Loucy (cell line): ENCODE results near the gene ABCB1.
A peak's percentile ranks its signal among the peaks of the same experiment; 100 is the strongest.

Source experiments
- H2AFZ ChIP-seq: fragments of 200-600 bp; sonication (generic); 2 replicates; pipeline ENCODE4 v1.6.0; 2016; ENCODE audit warnings: antibody characterized with exemption, mild to moderate bottlenecking, low read length, moderate library complexity
- H3F3A ChIP-seq: fragments of 200-600 bp; 2 replicates; pipeline ENCODE4 v1.6.0; 2016; ENCODE audit warnings: antibody characterized with exemption, low read depth, mild to moderate bottlenecking
- H3K27me3 ChIP-seq: fragments of 200-600 bp; sonication (generic); 2 replicates; pipeline ENCODE4 v1.6.1; 2014; ENCODE audit warnings: low read length, mild to moderate bottlenecking; ENCODE audit not compliant: insufficient read depth, poor library complexity, severe bottlenecking
- H3K36me3 ChIP-seq: fragments of 200-600 bp; sonication (generic); 2 replicates; pipeline ENCODE4 v1.6.1; 2016; ENCODE audit warnings: low read length; ENCODE audit not compliant: insufficient read depth
- H3K4me1 ChIP-seq: fragments of 200-600 bp; sonication (generic); 2 replicates; pipeline ENCODE4 v1.5.1; 2014; ENCODE audit warnings: low read length, mild to moderate bottlenecking; ENCODE audit not compliant: insufficient read depth, poor library complexity, severe bottlenecking
- H3K4me2 ChIP-seq: fragments of 200-600 bp; sonication (generic); 2 replicates; pipeline ENCODE4 v1.6.0; 2014; ENCODE audit warnings: antibody characterized with exemption, low read length, low read depth, mild to moderate bottlenecking; ENCODE audit not compliant: poor library complexity, severe bottlenecking
- H3K4me3 ChIP-seq: fragments of 200-600 bp; sonication (generic); 2 replicates; pipeline ENCODE4 v1.5.1; 2014; ENCODE audit warnings: low read length, mild to moderate bottlenecking, mixed read lengths; ENCODE audit not compliant: poor library complexity, severe bottlenecking
- H3K79me2 ChIP-seq: fragments of 200-600 bp; sonication (generic); 2 replicates; pipeline ENCODE4 v1.6.1; 2014; ENCODE audit warnings: low read length; ENCODE audit not compliant: insufficient read depth
- H3K9ac ChIP-seq: fragments of 200-600 bp; sonication (generic); 2 replicates; pipeline ENCODE4 v1.6.0; 2014; ENCODE audit warnings: mild to moderate bottlenecking, low read depth, low read length, moderate library complexity; ENCODE audit not compliant: poor library complexity, severe bottlenecking
- H3K9me2 ChIP-seq: fragments of 200-600 bp; sonication (generic); replicated peaks from 2 replicates; pipeline ENCODE4 v1.6.1; 2016; ENCODE audit warnings: low read depth, low read length, mixed read lengths
- H3K9me3 ChIP-seq: fragments of 200-600 bp; sonication (generic); 2 replicates; pipeline ENCODE4 v1.6.1; 2014; ENCODE audit warnings: mild to moderate bottlenecking, antibody characterized with exemption, low read length, low read depth; ENCODE audit not compliant: insufficient read depth
- H4K20me1 ChIP-seq: fragments of 200-600 bp; sonication (generic); 2 replicates; pipeline ENCODE4 v1.6.0; 2014; ENCODE audit warnings: antibody characterized with exemption, low read length, mild to moderate bottlenecking; ENCODE audit not compliant: insufficient read depth, poor library complexity, severe bottlenecking
- EZH2phosphoT487 ChIP-seq: fragments of 200-600 bp; IDR thresholded peaks from 2 replicates; pipeline ENCODE4 v1.6.1; 2018; ENCODE audit warnings: antibody characterized with exemption, mild to moderate bottlenecking, moderate library complexity, borderline replicate concordance
- TF ChIP-seq, protein P1 (sequence below): fragments of 200-600 bp; sonication (generic); conservative IDR thresholded peaks from 2 replicates; pipeline ENCODE4 v1.5.1; 2014; ENCODE audit warnings: mild to moderate bottlenecking, antibody characterized with exemption, low read length

Gene ABCB1

DNA sequence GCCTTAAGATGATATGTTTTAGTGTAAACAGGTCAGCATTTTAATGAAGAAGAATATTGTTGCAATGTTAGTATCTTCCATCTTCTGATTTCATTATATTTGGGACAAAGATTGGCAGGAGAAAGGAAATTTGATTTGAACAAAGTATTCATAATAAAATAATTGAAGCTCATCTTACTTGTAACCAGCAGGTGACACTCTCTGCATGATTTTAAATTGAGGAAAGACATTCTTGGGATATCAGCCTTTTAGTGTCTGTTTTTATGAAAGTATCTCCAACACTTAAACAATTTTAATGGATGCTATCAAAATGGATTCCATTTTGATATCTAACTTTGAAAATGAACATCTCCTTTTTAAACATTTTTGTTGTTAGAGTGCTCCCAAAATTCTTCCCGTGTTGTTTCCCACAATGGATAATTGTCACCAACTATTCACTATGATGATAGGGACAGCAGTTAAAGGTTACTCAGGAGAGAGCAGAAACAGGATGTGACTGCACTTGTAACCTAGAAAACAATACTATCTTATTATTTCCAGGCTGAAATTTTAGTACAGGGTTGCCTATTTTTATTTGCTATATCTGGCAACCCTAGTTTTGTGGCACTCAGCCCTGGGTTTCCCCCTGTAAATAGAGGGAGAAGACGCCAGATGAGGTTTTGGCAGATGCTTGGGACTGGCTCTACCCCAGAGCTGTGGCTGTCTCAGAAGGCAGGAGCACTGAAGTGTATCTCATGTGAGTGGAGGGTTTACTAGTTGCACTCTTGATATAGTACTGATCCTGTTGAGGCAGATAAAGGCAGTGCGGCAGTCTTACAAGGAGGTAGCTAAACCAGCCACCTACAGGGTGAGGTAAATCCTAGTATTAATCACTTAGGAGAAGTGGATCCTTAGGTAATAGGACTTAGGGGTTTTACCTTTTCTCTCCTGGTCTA, 94.2 kb downstream of the ABCB1 start:
- no peaks in the 10 kb centered on the region for H3K9me2 ChIP-seq
- no peaks in the 10 kb centered on the region for H3F3A ChIP-seq
- H3K27me3 ChIP-seq: no peaks in the 10 kb centered on the region
- no peak overlapping the region for H3K9ac ChIP-seq
- no peaks in the 10 kb centered on the region for H4K20me1 ChIP-seq
- 0 out of 2 replicates have a peak overlapping the region, but pooled peaks have one; percentile 38 for H2AFZ ChIP-seq
- H3K4me3 ChIP-seq: no peak overlapping the region
- no peaks in the 10 kb centered on the region for H3K36me3 ChIP-seq
- H3K79me2 ChIP-seq: no peaks in the 10 kb centered on the region
- no peaks in the 10 kb centered on the region for H3K4me1 ChIP-seq
- no peaks in the 10 kb centered on the region for H3K9me3 ChIP-seq
- TF ChIP-seq, protein P1, sequence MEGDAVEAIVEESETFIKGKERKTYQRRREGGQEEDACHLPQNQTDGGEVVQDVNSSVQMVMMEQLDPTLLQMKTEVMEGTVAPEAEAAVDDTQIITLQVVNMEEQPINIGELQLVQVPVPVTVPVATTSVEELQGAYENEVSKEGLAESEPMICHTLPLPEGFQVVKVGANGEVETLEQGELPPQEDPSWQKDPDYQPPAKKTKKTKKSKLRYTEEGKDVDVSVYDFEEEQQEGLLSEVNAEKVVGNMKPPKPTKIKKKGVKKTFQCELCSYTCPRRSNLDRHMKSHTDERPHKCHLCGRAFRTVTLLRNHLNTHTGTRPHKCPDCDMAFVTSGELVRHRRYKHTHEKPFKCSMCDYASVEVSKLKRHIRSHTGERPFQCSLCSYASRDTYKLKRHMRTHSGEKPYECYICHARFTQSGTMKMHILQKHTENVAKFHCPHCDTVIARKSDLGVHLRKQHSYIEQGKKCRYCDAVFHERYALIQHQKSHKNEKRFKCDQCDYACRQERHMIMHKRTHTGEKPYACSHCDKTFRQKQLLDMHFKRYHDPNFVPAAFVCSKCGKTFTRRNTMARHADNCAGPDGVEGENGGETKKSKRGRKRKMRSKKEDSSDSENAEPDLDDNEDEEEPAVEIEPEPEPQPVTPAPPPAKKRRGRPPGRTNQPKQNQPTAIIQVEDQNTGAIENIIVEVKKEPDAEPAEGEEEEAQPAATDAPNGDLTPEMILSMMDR: peak; percentile 69
- no peak for TF ChIP-seq EZH2phosphoT487
- no peak overlapping the region for H3K4me2 ChIP-seq

DNA sequence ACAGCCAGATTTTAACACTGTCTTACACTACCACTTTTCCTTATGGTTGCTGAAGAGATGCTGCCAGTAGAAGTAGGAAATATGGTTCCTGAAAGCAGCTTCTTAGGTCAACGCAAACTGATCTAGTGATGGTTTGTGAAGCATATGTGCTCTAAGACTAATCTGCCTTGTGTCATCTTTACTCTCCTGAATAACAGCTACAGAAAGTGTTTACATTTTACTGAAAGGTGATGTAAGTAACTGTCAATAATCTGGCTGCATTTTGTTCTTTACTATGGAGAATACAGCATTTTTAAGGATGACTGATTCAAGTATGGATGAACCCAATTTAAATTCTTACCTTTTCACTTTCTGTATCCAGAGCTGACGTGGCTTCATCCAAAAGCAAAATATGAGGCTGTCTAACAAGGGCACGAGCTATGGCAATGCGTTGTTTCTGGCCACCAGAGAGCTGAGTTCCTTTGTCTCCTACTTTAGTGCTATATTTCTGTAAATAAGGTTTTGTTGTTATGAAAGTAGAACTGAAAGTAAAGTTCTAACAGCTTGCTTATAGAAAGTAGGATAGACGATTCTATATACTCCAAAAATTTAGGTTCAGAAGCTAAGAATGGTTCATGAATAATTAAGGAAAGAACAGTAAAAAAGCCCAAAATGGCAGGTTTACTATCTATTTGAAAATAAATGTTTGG, 95.0 kb downstream of the ABCB1 start:
- Histone ChIP-seq H3K9me3 (no peaks in the 10 kb centered on the region), H3K9ac (no peak overlapping the region), H3F3A (no peaks in the 10 kb centered on the region), H3K4me2 (no peak overlapping the region), H4K20me1 (no peaks in the 10 kb centered on the region), H3K9me2 (no peaks in the 10 kb centered on the region), H2AFZ (0 out of 2 replicates have a peak overlapping the region, but pooled peaks have one; percentile 38), H3K36me3 (no peaks in the 10 kb centered on the region), H3K27me3 (no peaks in the 10 kb centered on the region), H3K4me3 (no peak overlapping the region), H3K79me2 (no peaks in the 10 kb centered on the region), H3K4me1 (no peaks in the 10 kb centered on the region)
- TF ChIP-seq EZH2phosphoT487: no peak
- TF ChIP-seq, protein P1: no peak

DNA sequence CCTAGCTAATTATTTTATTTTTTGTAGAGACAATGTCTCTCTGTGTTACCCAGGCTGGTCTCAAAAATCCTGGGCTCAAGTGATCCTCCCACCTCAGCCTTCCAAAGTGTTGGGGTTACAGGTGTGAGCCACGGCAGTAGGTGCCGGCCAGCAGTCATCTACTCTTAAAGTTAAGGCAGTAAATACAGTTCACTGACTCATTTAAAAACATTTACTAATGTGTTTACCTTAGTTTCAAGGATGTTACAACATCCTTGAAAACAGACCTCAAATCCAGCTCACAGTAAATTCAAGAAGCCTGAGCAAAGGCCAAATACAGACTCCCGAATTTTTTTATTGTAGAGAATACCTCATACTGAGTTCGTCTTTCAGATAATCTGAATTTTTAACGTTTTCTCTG, 95.6 kb downstream of the ABCB1 start:
- no peak overlapping the region for H3K4me2 ChIP-seq
- no peak for TF ChIP-seq EZH2phosphoT487
- TF ChIP-seq, protein P1: no peak
- no peaks in the 10 kb centered on the region for H3K36me3 ChIP-seq
- H3K79me2 ChIP-seq: no peaks in the 10 kb centered on the region
- H3K27me3 ChIP-seq: no peaks in the 10 kb centered on the region
- H3K4me3 ChIP-seq: no peak overlapping the region
- no peaks in the 10 kb centered on the region for H3K9me2 ChIP-seq
- H2AFZ ChIP-seq: no peak overlapping the region
- H3K4me1 ChIP-seq: no peaks in the 10 kb centered on the region
- no peak overlapping the region for H3K9ac ChIP-seq
- H4K20me1 ChIP-seq: no peaks in the 10 kb centered on the region
- no peaks in the 10 kb centered on the region for H3K9me3 ChIP-seq
- no peaks in the 10 kb centered on the region for H3F3A ChIP-seq
